ACC112 (cell line): ENCODE results near the gene AJAP1.

Source experiments
- H2AFZ ChIP-seq: fragments of 200-600 bp; sonication (generic); one replicate; pipeline ENCODE4 v1.6.0; 2017; ENCODE audit warnings: antibody characterized with exemption, low read length; ENCODE audit not compliant: unreplicated experiment
- H3K27ac ChIP-seq: fragments of 200-600 bp; sonication (generic); 2 replicates; pipeline ENCODE4 v1.5.1; 2014; ENCODE audit warnings: low read depth, mild to moderate bottlenecking, antibody characterized with exemption, low read length, moderate library complexity
- H3K27me3 ChIP-seq: fragments of 200-600 bp; sonication (generic); 2 replicates; pipeline ENCODE4 v1.6.1; 2014; ENCODE audit warnings: mild to moderate bottlenecking, antibody characterized with exemption, low read length, moderate library complexity, mixed read lengths; ENCODE audit not compliant: insufficient read depth
- H3K36me3 ChIP-seq: fragments of 200-600 bp; sonication (generic); 2 replicates; pipeline ENCODE4 v1.6.1; 2016; ENCODE audit warnings: mild to moderate bottlenecking, antibody characterized with exemption, low read length, moderate library complexity, mixed read lengths; ENCODE audit not compliant: insufficient read depth
- H3K4me1 ChIP-seq: fragments of 200-600 bp; sonication (generic); one replicate; pipeline ENCODE4 v1.6.1; 2016; ENCODE audit warnings: low read length, mixed read lengths; ENCODE audit not compliant: insufficient read depth, unreplicated experiment, control insufficient read depth
- H3K4me3 ChIP-seq: fragments of 200-600 bp; sonication (generic); 2 replicates; pipeline ENCODE4 v1.5.1; 2014; ENCODE audit warnings: mild to moderate bottlenecking, low read depth, low read length
- H3K79me2 ChIP-seq: fragments of 200-600 bp; sonication (generic); one replicate; pipeline ENCODE4 v1.6.0; 2016; ENCODE audit warnings: low read length; ENCODE audit not compliant: control insufficient read depth, unreplicated experiment, insufficient read depth

The AJAP1 gene

GRCh38 chr1:4684136-4684535 is 29.7 kb downstream of the AJAP1 start:
- Histone ChIP-seq H3K4me3 (no peak overlapping the region), H3K27me3 (no peaks in the 10 kb centered on the region), H2AFZ (no peak overlapping the region), H3K79me2 (no peaks in the 10 kb centered on the region), H3K4me1 (no peaks in the 10 kb centered on the region), H3K36me3 (no peaks in the 10 kb centered on the region), H3K27ac (no peak overlapping the region)

DNA sequence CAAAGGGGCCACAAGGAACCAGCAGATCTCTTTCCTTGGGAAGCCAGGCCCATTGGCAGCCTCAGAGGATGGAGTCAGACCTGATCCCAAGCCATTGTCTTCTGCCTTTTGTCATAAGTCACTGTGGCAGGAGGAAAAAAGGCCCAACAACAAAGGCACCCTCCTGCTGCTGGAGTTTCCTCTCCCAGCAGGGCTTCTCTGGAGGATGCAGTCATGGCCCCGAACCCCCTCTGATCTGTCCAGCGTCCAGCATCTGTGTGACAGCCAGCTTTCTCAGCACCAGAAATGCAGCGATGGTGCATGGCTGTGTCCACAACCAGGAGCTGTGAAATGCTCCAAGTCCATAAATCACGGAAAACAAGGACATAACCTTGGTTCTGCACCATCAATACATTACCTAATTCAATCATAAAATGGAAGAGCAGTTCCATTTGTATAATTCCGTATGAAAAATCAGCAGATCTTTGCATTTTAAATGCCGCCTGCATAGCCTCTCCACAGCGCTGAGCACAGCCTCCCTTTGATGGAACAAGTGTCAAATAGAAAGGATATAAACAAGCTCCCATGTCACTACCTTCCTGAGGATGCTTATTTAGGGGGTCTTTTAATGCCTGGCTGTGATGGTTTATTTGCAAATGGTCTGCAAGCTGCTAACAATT is 30.6 kb downstream of the AJAP1 start:
- Histone ChIP-seq H3K27ac (no peak overlapping the region), H3K36me3 (no peaks in the 10 kb centered on the region), H3K79me2 (no peaks in the 10 kb centered on the region), H2AFZ (no peak overlapping the region), H3K27me3 (no peaks in the 10 kb centered on the region), H3K4me1 (no peaks in the 10 kb centered on the region), H3K4me3 (no peak overlapping the region)

GRCh38 chr1:4685523-4685865 is 31.1 kb downstream of the AJAP1 start:
- no peaks in the 10 kb centered on the region for H3K4me1 ChIP-seq
- H3K27me3 ChIP-seq, result no peaks in the 10 kb centered on the region
- no peaks in the 10 kb centered on the region for H3K36me3 ChIP-seq
- no peak overlapping the region for H3K4me3 ChIP-seq
- H3K27ac ChIP-seq, result no peak overlapping the region
- H2AFZ ChIP-seq, result no peak overlapping the region
- H3K79me2 ChIP-seq, result no peaks in the 10 kb centered on the region

- Histone ChIP-seq H3K36me3 (no peaks in the 10 kb centered on the region), H3K4me3 (no peak overlapping the region), H3K79me2 (no peaks in the 10 kb centered on the region), H3K27ac (no peak overlapping the region), H3K4me1 (no peaks in the 10 kb centered on the region), H2AFZ (no peak overlapping the region), H3K27me3 (no peaks in the 10 kb centered on the region)
Measured at GRCh38 chr1:4687943-4688342, 33.5 kb downstream of the AJAP1 start.

GRCh38 chr1:4689271-4689935 is 35.0 kb downstream of the AJAP1 start:
- Histone ChIP-seq H2AFZ (no peak overlapping the region), H3K27me3 (no peaks in the 10 kb centered on the region), H3K79me2 (no peaks in the 10 kb centered on the region), H3K4me3 (no peak overlapping the region), H3K36me3 (no peaks in the 10 kb centered on the region), H3K27ac (no peak overlapping the region), H3K4me1 (no peaks in the 10 kb centered on the region)

GRCh38 chr1:4689941-4690635 is 35.7 kb downstream of the AJAP1 start:
- no peaks in the 10 kb centered on the region for H3K27me3 ChIP-seq

GRCh38 chr1:4690951-4691675 is 36.7 kb downstream of the AJAP1 start:
- Histone ChIP-seq H3K4me3 (no peak overlapping the region), H3K36me3 (no peaks in the 10 kb centered on the region), H3K79me2 (no peaks in the 10 kb centered on the region), H3K27ac (no peak overlapping the region), H3K27me3 (no peaks in the 10 kb centered on the region), H3K4me1 (no peaks in the 10 kb centered on the region), H2AFZ (no peak overlapping the region)

More at GRCh38 chr1:4689941-4690635, 35.7 kb downstream of the AJAP1 start:
- Histone ChIP-seq H3K36me3 (no peaks in the 10 kb centered on the region), H3K27ac (no peak overlapping the region), H3K79me2 (no peaks in the 10 kb centered on the region), H2AFZ (no peak overlapping the region), H3K4me1 (no peaks in the 10 kb centered on the region), H3K4me3 (no peak overlapping the region)

GRCh38 chr1:4691766-4692405 is 37.5 kb downstream of the AJAP1 start:
- no peaks in the 10 kb centered on the region for H3K36me3 ChIP-seq
- no peak overlapping the region for H3K4me3 ChIP-seq
- no peaks in the 10 kb centered on the region for H3K4me1 ChIP-seq
- H2AFZ ChIP-seq, result no peak overlapping the region
- no peaks in the 10 kb centered on the region for H3K27me3 ChIP-seq
- no peaks in the 10 kb centered on the region for H3K79me2 ChIP-seq
- H3K27ac ChIP-seq, result no peak overlapping the region

DNA sequence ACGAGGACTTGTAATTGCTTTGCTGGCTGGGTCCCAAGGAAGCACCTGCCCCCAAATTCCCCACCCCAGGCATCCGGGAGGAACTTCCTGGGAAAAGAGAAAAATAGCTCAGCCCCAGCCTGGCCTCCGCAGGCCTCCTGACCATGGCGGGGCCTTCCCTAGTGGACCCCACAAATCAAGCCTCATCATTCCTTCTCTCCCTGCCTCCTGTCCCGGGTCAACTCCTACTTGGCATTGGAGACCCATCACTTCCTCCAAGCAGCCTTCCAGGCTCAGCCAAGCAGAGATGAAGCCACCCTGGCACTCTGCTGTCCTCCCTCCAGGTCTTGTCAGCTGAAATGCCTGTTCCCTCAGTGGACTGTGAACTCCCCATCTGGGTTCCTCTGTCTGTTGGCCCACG is 38.0 kb downstream of the AJAP1 start:
- no peaks in the 10 kb centered on the region for H3K79me2 ChIP-seq
- H3K27me3 ChIP-seq, result no peaks in the 10 kb centered on the region
- no peaks in the 10 kb centered on the region for H3K36me3 ChIP-seq
- H3K4me3 ChIP-seq, result no peak overlapping the region
- H2AFZ ChIP-seq, result no peak overlapping the region
- no peaks in the 10 kb centered on the region for H3K4me1 ChIP-seq
- H3K27ac ChIP-seq, result no peak overlapping the region

- H3K4me3 ChIP-seq, result no peak overlapping the region
- H3K27me3 ChIP-seq, result no peaks in the 10 kb centered on the region
- no peak overlapping the region for H3K27ac ChIP-seq
- H3K4me1 ChIP-seq, result no peaks in the 10 kb centered on the region
- H3K79me2 ChIP-seq, result no peaks in the 10 kb centered on the region
- H2AFZ ChIP-seq, result no peak overlapping the region
- no peaks in the 10 kb centered on the region for H3K36me3 ChIP-seq
Measured at GRCh38 chr1:4693331-4693730, 38.9 kb downstream of the AJAP1 start.
